Panc1 (cell line): ENCODE measurements around the gene ETF1. TPM values are rescaled to one million over a fixed set of nuclear protein-coding genes. Genes with fewer than 3 reads are reported as not detected.

Experiments
- ATAC-seq: fragments of 200-7000 bp; cut with Tn5 transposase; 2 replicates; pipeline ENCODE4 v1.9.1; 2020; ENCODE audit warnings: mild to moderate bottlenecking, moderate library complexity
- BruUV-seq: library from RNA; stranded (reverse); fragments of 400-500 nt; replicated peaks from 2 replicates; lab custom pipeline; 2021; lab: Mats Ljungman, UMichigan
- CTCF ChIA-PET: fragments of 300-600 bp; sonication (Branson Sonifier 250); formaldehyde crosslinking; loops from one replicate; lab custom pipeline; 2022; ENCODE audit warnings: antibody characterized with exemption; lab: Charles Lee
- POLR2A ChIA-PET: fragments of 300-600 bp; sonication (Branson Sonifier 250); formaldehyde crosslinking; loops from one replicate; lab custom pipeline; 2022; ENCODE audit warnings: antibody characterized with exemption; lab: Charles Lee
- DNase-seq: peaks from one replicate; pipeline ENCODE4 v3.0.0-alpha.2; 2010; ENCODE audit warnings: low read depth, low spot score
- H3K27ac ChIP-seq: 2 replicates; pipeline ENCODE4 v1.5.1; 2011; ENCODE audit warnings: mild to moderate bottlenecking, low read length, inconsistent platforms
- H3K27me3 ChIP-seq: fragments of 200-500 bp; sonication (Bioruptor generic); 2 replicates; pipeline ENCODE4 v1.6.0; 2014; ENCODE audit warnings: low read length, inconsistent platforms; ENCODE audit not compliant: control insufficient read depth, insufficient read depth
- H3K36me3 ChIP-seq: fragments of 200-500 bp; sonication (Bioruptor generic); 2 replicates; pipeline ENCODE4 v1.5.1; 2014; ENCODE audit warnings: inconsistent platforms, mild to moderate bottlenecking, low read length, moderate library complexity; ENCODE audit not compliant: control insufficient read depth, insufficient read depth
- H3K4me1 ChIP-seq: 2 replicates; pipeline ENCODE4 v1.5.1; 2011; ENCODE audit warnings: inconsistent platforms, mild to moderate bottlenecking, low read length, moderate library complexity; ENCODE audit not compliant: control insufficient read depth, insufficient read depth
- H3K4me3 ChIP-seq, 2 experiments: 2 replicates each; pipeline ENCODE4 v1.5.1; 2011 to 2012; ENCODE audit warnings: low read depth in 2 of 2, low read length in 2 of 2, mild to moderate bottlenecking in 2 of 2, inconsistent platforms in 1 of 2, moderate library complexity in 1 of 2
- H3K9me3 ChIP-seq: fragments of 200-500 bp; sonication (Bioruptor generic); 2 replicates; pipeline ENCODE4 v1.5.1; 2014; ENCODE audit warnings: low read depth, mild to moderate bottlenecking, inconsistent platforms, low read length, moderate library complexity; ENCODE audit not compliant: control insufficient read depth, insufficient read depth
- POLR2AphosphoS5 ChIP-seq: IDR thresholded peaks from 2 replicates; pipeline ENCODE4 v1.6.1; 2012; ENCODE audit warnings: mild to moderate bottlenecking, low read depth, low read length, moderate library complexity
- SIN3A ChIP-seq: IDR thresholded peaks from 2 replicates; pipeline ENCODE4 v1.6.1; 2012; ENCODE audit warnings: low read depth, mild to moderate bottlenecking, low read length, moderate library complexity, borderline replicate concordance; ENCODE audit not compliant: insufficient read depth
- TCF7L2 ChIP-seq: IDR thresholded peaks from 2 replicates; pipeline ENCODE4 v1.6.1; 2011; ENCODE audit warnings: mild to moderate bottlenecking, low read depth, low read length, inconsistent platforms
- in situ Hi-C: cut with HindIII; loops from 2 replicates; pipeline ENCODE4 v1.10.0; 2016; ENCODE audit warnings: low sequenced_read_pairs, low pct_unique_long_range_greater_than_20kb
- intact Hi-C: fragments of 100-400 bp; cut with micrococcal nuclease; formaldehyde crosslinking; loops from one replicate; pipeline ENCODE4 v1.10.0; 2022; ENCODE audit not compliant: unreplicated experiment
- total RNA-seq: library from RNA; stranded (reverse); gene quantifications from one replicate; pipeline ENCODE4 v1.2.1, GENCODE V29; 2021; ENCODE audit not compliant: unreplicated experiment
- TF ChIP-seq, protein P1 (sequence below), 2 experiments: IDR thresholded peaks; 2 replicates each; pipeline ENCODE4 v1.6.1; 2011 to 2012; ENCODE audit warnings: low read depth in 2 of 2, control low read depth in 1 of 2, low read length in 1 of 2, mild to moderate bottlenecking in 1 of 2, moderate library complexity in 1 of 2; ENCODE audit not compliant: insufficient read depth in 1 of 2
- TF ChIP-seq, protein P2 (sequence below): fragments of 450-650 bp; IDR thresholded peaks from 2 replicates; pipeline ENCODE4 v1.5.1; 2017; ENCODE audit warnings: mild to moderate bottlenecking

ETF1 gene
- total RNA-seq, 1 experiment from 2014 or later: 168 TPM

DNA sequence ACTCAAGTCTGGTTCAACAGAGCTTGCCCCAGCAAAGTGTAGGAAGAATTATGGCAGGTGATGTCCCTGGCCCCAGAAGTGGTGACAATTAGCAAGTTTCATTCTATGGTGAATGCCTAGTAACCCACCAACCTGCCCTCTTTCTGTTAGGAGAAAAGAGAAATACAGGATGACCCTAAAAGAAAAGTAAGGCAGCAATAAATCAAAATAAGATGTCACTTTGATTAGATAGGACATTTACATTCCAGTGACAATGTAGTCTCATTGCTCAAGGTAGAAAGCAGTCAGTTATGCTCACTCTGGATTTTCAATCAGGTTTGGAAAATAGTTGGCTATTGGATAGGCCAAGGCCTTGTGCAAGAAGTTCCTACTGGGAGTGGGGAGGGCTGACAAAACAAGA, 37.7 kb upstream of the ETF1 start:
- CTCF ChIA-PET: interaction anchor here (0.5 kb wide), 1 partner anchor 678 kb away, joined by 5 read pairs; no protein-coding TSS in a partner anchor
- H3K4me1 ChIP-seq: peaks cover 5% of the 10 kb centered on the region; the same call in 1 of the 2 replicates
- intact Hi-C loops (no loop called here), in situ Hi-C loops (no loop called here)
- H3K36me3 ChIP-seq: no peaks in the 10 kb centered on the region
- no TSS peak for BruUV-seq
- TF ChIP-seq SIN3A: no peak
- no peak for TF ChIP-seq POLR2AphosphoS5
- no peak for TF ChIP-seq TCF7L2
- TF ChIP-seq, protein P1, sequence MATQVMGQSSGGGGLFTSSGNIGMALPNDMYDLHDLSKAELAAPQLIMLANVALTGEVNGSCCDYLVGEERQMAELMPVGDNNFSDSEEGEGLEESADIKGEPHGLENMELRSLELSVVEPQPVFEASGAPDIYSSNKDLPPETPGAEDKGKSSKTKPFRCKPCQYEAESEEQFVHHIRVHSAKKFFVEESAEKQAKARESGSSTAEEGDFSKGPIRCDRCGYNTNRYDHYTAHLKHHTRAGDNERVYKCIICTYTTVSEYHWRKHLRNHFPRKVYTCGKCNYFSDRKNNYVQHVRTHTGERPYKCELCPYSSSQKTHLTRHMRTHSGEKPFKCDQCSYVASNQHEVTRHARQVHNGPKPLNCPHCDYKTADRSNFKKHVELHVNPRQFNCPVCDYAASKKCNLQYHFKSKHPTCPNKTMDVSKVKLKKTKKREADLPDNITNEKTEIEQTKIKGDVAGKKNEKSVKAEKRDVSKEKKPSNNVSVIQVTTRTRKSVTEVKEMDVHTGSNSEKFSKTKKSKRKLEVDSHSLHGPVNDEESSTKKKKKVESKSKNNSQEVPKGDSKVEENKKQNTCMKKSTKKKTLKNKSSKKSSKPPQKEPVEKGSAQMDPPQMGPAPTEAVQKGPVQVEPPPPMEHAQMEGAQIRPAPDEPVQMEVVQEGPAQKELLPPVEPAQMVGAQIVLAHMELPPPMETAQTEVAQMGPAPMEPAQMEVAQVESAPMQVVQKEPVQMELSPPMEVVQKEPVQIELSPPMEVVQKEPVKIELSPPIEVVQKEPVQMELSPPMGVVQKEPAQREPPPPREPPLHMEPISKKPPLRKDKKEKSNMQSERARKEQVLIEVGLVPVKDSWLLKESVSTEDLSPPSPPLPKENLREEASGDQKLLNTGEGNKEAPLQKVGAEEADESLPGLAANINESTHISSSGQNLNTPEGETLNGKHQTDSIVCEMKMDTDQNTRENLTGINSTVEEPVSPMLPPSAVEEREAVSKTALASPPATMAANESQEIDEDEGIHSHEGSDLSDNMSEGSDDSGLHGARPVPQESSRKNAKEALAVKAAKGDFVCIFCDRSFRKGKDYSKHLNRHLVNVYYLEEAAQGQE (IDR thresholded peaks at IDR 0.05; ENCODE audit: insufficient read depth in 1 of 2, low read depth in 2 of 2, low read length in 1 of 2): no peak
- TF ChIP-seq, protein P2, sequence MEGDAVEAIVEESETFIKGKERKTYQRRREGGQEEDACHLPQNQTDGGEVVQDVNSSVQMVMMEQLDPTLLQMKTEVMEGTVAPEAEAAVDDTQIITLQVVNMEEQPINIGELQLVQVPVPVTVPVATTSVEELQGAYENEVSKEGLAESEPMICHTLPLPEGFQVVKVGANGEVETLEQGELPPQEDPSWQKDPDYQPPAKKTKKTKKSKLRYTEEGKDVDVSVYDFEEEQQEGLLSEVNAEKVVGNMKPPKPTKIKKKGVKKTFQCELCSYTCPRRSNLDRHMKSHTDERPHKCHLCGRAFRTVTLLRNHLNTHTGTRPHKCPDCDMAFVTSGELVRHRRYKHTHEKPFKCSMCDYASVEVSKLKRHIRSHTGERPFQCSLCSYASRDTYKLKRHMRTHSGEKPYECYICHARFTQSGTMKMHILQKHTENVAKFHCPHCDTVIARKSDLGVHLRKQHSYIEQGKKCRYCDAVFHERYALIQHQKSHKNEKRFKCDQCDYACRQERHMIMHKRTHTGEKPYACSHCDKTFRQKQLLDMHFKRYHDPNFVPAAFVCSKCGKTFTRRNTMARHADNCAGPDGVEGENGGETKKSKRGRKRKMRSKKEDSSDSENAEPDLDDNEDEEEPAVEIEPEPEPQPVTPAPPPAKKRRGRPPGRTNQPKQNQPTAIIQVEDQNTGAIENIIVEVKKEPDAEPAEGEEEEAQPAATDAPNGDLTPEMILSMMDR: no peak
- H3K9me3 ChIP-seq: no peaks in the 10 kb centered on the region
- no peak overlapping the region for H3K4me3 ChIP-seq
- H3K27ac ChIP-seq: no peak overlapping the region
- DNase-seq (no peak), ATAC-seq (no peak)
- H3K27me3 ChIP-seq: no peaks in the 10 kb centered on the region
- POLR2A ChIA-PET: interaction anchor here (0.7 kb wide), 1 partner anchor 172 kb away, joined by 3 read pairs; no protein-coding TSS in a partner anchor

DNA sequence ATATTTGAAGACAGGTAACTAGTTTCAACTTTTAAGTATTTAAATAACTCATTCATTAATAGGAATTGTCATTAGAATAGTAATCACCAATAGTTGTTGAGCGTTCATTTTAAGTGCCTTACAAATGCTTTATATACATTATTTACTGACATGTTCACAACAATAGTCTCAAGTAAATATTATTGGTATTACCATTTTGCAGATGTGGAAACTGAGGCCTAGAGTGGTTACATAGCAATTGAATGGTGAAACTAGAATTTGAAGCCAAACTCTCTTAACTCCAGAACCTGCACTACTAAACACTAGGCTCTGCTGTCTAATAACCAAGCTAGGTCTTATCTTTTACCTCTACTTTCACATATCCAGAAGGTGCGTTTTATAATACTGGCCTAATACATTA, 37.0 kb upstream of the ETF1 start:
- Histone ChIP-seq H3K4me3 (no peak overlapping the region), H3K36me3 (peaks cover 2% of the 10 kb centered on the region; the same call in 1 of the 2 replicates), H3K27me3 (no peaks in the 10 kb centered on the region), H3K9me3 (no peaks in the 10 kb centered on the region), H3K27ac (no peak overlapping the region), H3K4me1 (peaks cover 5% of the 10 kb centered on the region; the same call in 1 of the 2 replicates)
- DNase-seq (no peak), ATAC-seq (no peak)
- POLR2A ChIA-PET: no interaction called here
- TF ChIP-seq POLR2AphosphoS5 (no peak), TCF7L2 (no peak), SIN3A (no peak)
- TF ChIP-seq, protein P2: no peak
- TF ChIP-seq, protein P1 (IDR thresholded peaks at IDR 0.05; ENCODE audit: insufficient read depth in 1 of 2, low read depth in 2 of 2, low read length in 1 of 2): no peak
- intact Hi-C loops (no loop called here), in situ Hi-C loops (no loop called here)
- BruUV-seq: no TSS peak
- CTCF ChIA-PET: interaction anchor here (0.7 to 0.8 kb wide), 2 partner anchors 681 to 693 kb away, joined by 3 read pairs; no protein-coding TSS in a partner anchor
